Small intestine (tissue), 7 donors: ENCODE measurements around the gene FKBP10. TPM values are rescaled to one million over a fixed set of nuclear protein-coding genes. Genes with fewer than 3 reads are reported as not detected.

ENCODE experiments used
- DNase-seq, 2 donors: peaks; one replicate each; pipeline versions ENCODE4 v3.0.0 to v3.0.0-alpha.2; 2013
- FAIRE-seq: peaks from 2 replicates; lab custom pipeline; 2012; peaks lifted over from hg19 to GRCh38; lab: Jason Lieb, UNC
- H3K27ac ChIP-seq, 3 donors: one replicate each; pipeline ENCODE4 v1.5.1; 2013; ENCODE audit warnings: low read length in 2 of 3, mild to moderate bottlenecking in 2 of 3, control low read depth in 1 of 3, inconsistent platforms in 1 of 3, low read depth in 1 of 3, moderate library complexity in 1 of 3
- H3K27me3 ChIP-seq, 3 donors: one replicate each; pipeline ENCODE4 v1.6.1; 2013; ENCODE audit warnings: low read length in 3 of 3, inconsistent platforms in 1 of 3; ENCODE audit not compliant: control insufficient read depth in 3 of 3, insufficient read depth in 3 of 3
- H3K36me3 ChIP-seq, 3 donors: one replicate each; pipeline ENCODE4 v1.6.1; 2013; ENCODE audit warnings: low read length in 3 of 3, inconsistent platforms in 1 of 3, low read depth in 1 of 3, mild to moderate bottlenecking in 1 of 3, moderate library complexity in 1 of 3; ENCODE audit not compliant: control insufficient read depth in 3 of 3, insufficient read depth in 2 of 3
- H3K4me1 ChIP-seq, 3 donors: one replicate each; pipeline ENCODE4 v1.6.1; 2013; ENCODE audit warnings: low read length in 2 of 3, inconsistent platforms in 1 of 3, low read depth in 1 of 3, mild to moderate bottlenecking in 1 of 3, moderate library complexity in 1 of 3; ENCODE audit not compliant: control insufficient read depth in 3 of 3, insufficient read depth in 2 of 3
- H3K4me3 ChIP-seq, 3 donors: one replicate each; pipeline ENCODE4 v1.5.1; 2013; ENCODE audit warnings: low read length in 3 of 3, control low read depth in 1 of 3, inconsistent platforms in 1 of 3, low read depth in 1 of 3, mild to moderate bottlenecking in 1 of 3, moderate library complexity in 1 of 3
- H3K9me3 ChIP-seq, 2 donors: one replicate each; pipeline ENCODE4 v1.6.1; 2013; ENCODE audit warnings: low read depth in 1 of 2, low read length in 1 of 2; ENCODE audit not compliant: control insufficient read depth in 2 of 2, insufficient read depth in 1 of 2
- WGBS, 3 donors: extraction: QIAGEN DNeasy Blood & Tissue Kit; methylation state at CpG; one replicate each; pipeline ENCODE4 v1.1.7; 2013; 5-methylcytosine and 5-hydroxymethylcytosine counted together
- polyA plus RNA-seq, 4 donors: library from polyadenylated mRNA; stranded (reverse) in 3 of 4; unstranded in 1 of 4; fragments of 200-250 nt in 3 of 4; fragments of 120-200 nt in 1 of 4; gene quantifications; one replicate each; pipeline versions ENCODE4 v1.2.1 to v1.2.3, GENCODE V29; 2013
- donor health status: healthy with polysubstance abuse.
- donor health status: control.
- donor health status: control.
- donor health status: Bipolar disorder and iron deficiency.
- donor health status: healthy.

Gene FKBP10
- polyA plus RNA-seq, 4 donors, result 0.67 to 39.7 (median 8.7) TPM

GRCh38 chr17:41785091-41785858 lies 27.5 kb upstream of the FKBP10 start:
- Histone ChIP-seq H3K27ac (peak overlapping the region; percentile 98 to 100 (median 99)), H3K4me1 (peaks cover 2 to 42% (median 3%) of the 10 kb centered on the region in 3 donors), H3K4me3 (peak overlapping the region; percentile 75 to 80 (median 75)), H3K36me3 (peaks cover 0 to 41% (median 0%) of the 10 kb centered on the region in 3 donors), H3K9me3 (no peaks in the 10 kb centered on the region), H3K27me3 (no peaks in the 10 kb centered on the region)
- DNase-seq (peak; percentile 43 to 88), FAIRE-seq (no peak)
- 4 to 10% (median 7%) methylated on average over 12 to 13 of the region's 13 CpGs for WGBS, 3 donors

GRCh38 chr17:41785859-41786226 lies 27.0 kb upstream of the FKBP10 start:
- WGBS, 3 donors, result 0 to 2% (median 1%) methylated on average over 18 to 22 of the region's 22 CpGs
- no peaks in the 10 kb centered on the region for H3K9me3 ChIP-seq
- no peak for FAIRE-seq
- H3K27ac ChIP-seq, result peak overlapping the region; percentile 98 to 100 (median 99)
- H3K36me3 ChIP-seq, result peaks cover 0 to 41% (median 0%) of the 10 kb centered on the region in 3 donors
- H3K4me3 ChIP-seq, result peak overlapping the region; percentile 75 to 80 (median 75)
- no peaks in the 10 kb centered on the region for H3K27me3 ChIP-seq
- H3K4me1 ChIP-seq, result peaks cover 2 to 44% (median 3%) of the 10 kb centered on the region in 3 donors
- DNase-seq, result peak; percentile 91 to 96

GRCh38 chr17:41786227-41787020 lies 26.4 kb upstream of the FKBP10 start, which contains the start of gene JUP:
Gene JUP, minus strand, starts transcription at chr17:41786711. Its CDS starts 14,857 bp downstream, at chr17:41771854.
- Histone ChIP-seq H3K27me3 (no peaks in the 10 kb centered on the region), H3K9me3 (no peaks in the 10 kb centered on the region), H3K27ac (peak within 1 kb of the TSS; percentile 98 to 100 (median 99)), H3K4me3 (peak within 1 kb of the TSS; percentile 75 to 80 (median 75)), H3K4me1 (peaks cover 2 to 49% (median 3%) of the 10 kb centered on the region in 3 donors), H3K36me3 (peaks cover 0 to 38% (median 0%) of the 10 kb centered on the region in 3 donors)
- DNase-seq, result peak; percentile 100
- 0 to 2% (median 1%) methylated on average over 50 to 79 of the region's 79 CpGs for WGBS, 3 donors
- FAIRE-seq, result peak; percentile 64

GRCh38 chr17:41787021-41787418 lies 25.8 kb upstream of the FKBP10 start:
- peaks cover 0 to 32% (median 0%) of the 10 kb centered on the region in 3 donors for H3K36me3 ChIP-seq
- no peak overlapping the region for H3K4me3 ChIP-seq
- no peaks in the 10 kb centered on the region for H3K27me3 ChIP-seq
- peak overlapping the region; percentile 38 to 79 (median 53) for H3K27ac ChIP-seq
- FAIRE-seq (no peak), DNase-seq (no peak)
- 28 to 43% (median 31%) methylated on average over 4 of the region's 4 CpGs for WGBS, 3 donors
- H3K4me1 ChIP-seq, result peaks cover 3 to 51% (median 7%) of the 10 kb centered on the region in 3 donors
- no peaks in the 10 kb centered on the region for H3K9me3 ChIP-seq

GRCh38 chr17:41792845-41793783 lies 19.7 kb upstream of the FKBP10 start:
- 6 to 29% (median 23%) methylated on average over 22 of the region's 22 CpGs for WGBS, 3 donors
- Histone ChIP-seq H3K27me3 (no peaks in the 10 kb centered on the region), H3K4me1 (peaks cover 5 to 62% (median 6%) of the 10 kb centered on the region in 3 donors), H3K9me3 (no peaks in the 10 kb centered on the region), H3K4me3 (peak overlapping the region in 2 of 3 donors; percentile 3 to 43), H3K36me3 (no peaks in the 10 kb centered on the region), H3K27ac (peak overlapping the region; percentile 81 to 99 (median 93))
- DNase-seq (peak; percentile 91 to 95), FAIRE-seq (no peak)

GRCh38 chr17:41793784-41794539 lies 18.8 kb upstream of the FKBP10 start:
- FAIRE-seq, result no peak
- Histone ChIP-seq H3K36me3 (no peaks in the 10 kb centered on the region), H3K27ac (peak overlapping the region; percentile 81 to 99 (median 93)), H3K27me3 (no peaks in the 10 kb centered on the region), H3K9me3 (no peaks in the 10 kb centered on the region), H3K4me3 (peak overlapping the region in 1 of 3 donors; percentile 43), H3K4me1 (peaks cover 5 to 60% (median 6%) of the 10 kb centered on the region in 3 donors)
- DNase-seq, result peak; percentile 65 to 90
- 26 to 47% (median 31%) methylated on average over 14 of the region's 14 CpGs for WGBS, 3 donors

GRCh38 chr17:41794540-41794975 lies 18.2 kb upstream of the FKBP10 start:
- H3K4me3 ChIP-seq, result no peak overlapping the region
- 80 to 86% (median 85%) methylated on average over 5 of the region's 5 CpGs for WGBS, 3 donors
- no peaks in the 10 kb centered on the region for H3K9me3 ChIP-seq
- H3K27me3 ChIP-seq, result no peaks in the 10 kb centered on the region
- peaks cover 5 to 59% (median 6%) of the 10 kb centered on the region in 3 donors for H3K4me1 ChIP-seq
- FAIRE-seq (no peak), DNase-seq (no peak)
- H3K27ac ChIP-seq, result peak overlapping the region in 2 of 3 donors; percentile 93 to 99
- H3K36me3 ChIP-seq, result no peaks in the 10 kb centered on the region
